IMR-90 (cell line): ENCODE measurements around the gene RPL6. TPM values are rescaled to one million over a fixed set of nuclear protein-coding genes. Genes with fewer than 3 reads are reported as not detected.

Experiments
- ATAC-seq: fragments of 200-7000 bp; cut with Tn5 transposase; 2 replicates; pipeline ENCODE4 v1.9.1; 2020; ENCODE audit warnings: low read depth, mild to moderate bottlenecking, moderate library complexity
- BruUV-seq: library from RNA; stranded (reverse); fragments of 400-500 nt; replicated peaks from 2 replicates; lab custom pipeline; 2021; lab: Mats Ljungman, UMichigan
- CTCF ChIA-PET: fragments of 300-600 bp; formaldehyde crosslinking; extraction: SDS; loops from one replicate; lab custom pipeline; 2021; ENCODE audit warnings: antibody characterized with exemption; lab: Yijun Ruan, JAX
- POLR2A ChIA-PET: fragments of 300-600 bp; sonication (Branson Sonifier 250); formaldehyde crosslinking; loops from one replicate; lab custom pipeline; 2022; ENCODE audit warnings: antibody characterized with exemption; ENCODE audit not compliant: unreplicated experiment; lab: Charles Lee
- DNase-seq: peaks from one replicate; pipeline ENCODE4 v3.0.0; 2013
- H2AFZ ChIP-seq: replicated peaks from 2 replicates; pipeline ENCODE3; 2013; ENCODE audit warnings: low read length, mild to moderate bottlenecking; ENCODE audit not compliant: poor library complexity
- H2AK5ac ChIP-seq: 2 replicates; pipeline ENCODE4 v1.6.1; 2013; ENCODE audit warnings: low read depth, low read length, inconsistent platforms
- H2AK9ac ChIP-seq: replicated peaks from 2 replicates; pipeline ENCODE3; 2013; ENCODE audit warnings: mild to moderate bottlenecking, low read depth, low read length, moderate library complexity; ENCODE audit not compliant: poor library complexity
- H2BK120ac ChIP-seq: 2 replicates; pipeline ENCODE4 v1.6.1; 2013; ENCODE audit warnings: low read depth, low read length, inconsistent platforms
- H2BK15ac ChIP-seq: 3 replicates; pipeline ENCODE4 v1.6.1; 2013; ENCODE audit warnings: low read depth, low read length, inconsistent platforms
- H2BK20ac ChIP-seq: 2 replicates; pipeline ENCODE4 v1.6.1; 2013; ENCODE audit warnings: low read depth, mild to moderate bottlenecking, inconsistent platforms, low read length, moderate library complexity
- H2BK5ac ChIP-seq: 2 replicates; pipeline ENCODE4 v1.6.1; 2013; ENCODE audit warnings: mild to moderate bottlenecking, low read depth, low read length, inconsistent platforms; ENCODE audit not compliant: poor library complexity, severe bottlenecking
- H3K14ac ChIP-seq: replicated peaks from 2 replicates; pipeline ENCODE4 v1.6.1; 2013; ENCODE audit warnings: low read depth, low read length, inconsistent platforms
- H3K18ac ChIP-seq: 2 replicates; pipeline ENCODE4 v1.6.1; 2013; ENCODE audit warnings: low read depth, low read length, control low read depth
- H3K23ac ChIP-seq: 2 replicates; pipeline ENCODE4 v1.6.1; 2013; ENCODE audit warnings: low read depth, low read length, inconsistent platforms
- H3K27ac ChIP-seq: 2 replicates; pipeline ENCODE4 v1.5.1; 2013; ENCODE audit warnings: mild to moderate bottlenecking, control low read depth, low read length; ENCODE audit not compliant: insufficient read depth
- H3K27me3 ChIP-seq: 2 replicates; pipeline ENCODE4 v1.6.1; 2013; ENCODE audit warnings: low read length; ENCODE audit not compliant: control insufficient read depth, insufficient read depth
- H3K36me3 ChIP-seq: 2 replicates; pipeline ENCODE4 v1.6.1; 2013; ENCODE audit warnings: low read length, mixed read lengths; ENCODE audit not compliant: control insufficient read depth, insufficient read depth
- H3K4ac ChIP-seq: 2 replicates; pipeline ENCODE4 v1.6.1; 2013; ENCODE audit warnings: low read depth, low read length, inconsistent platforms
- H3K4me1 ChIP-seq: 2 replicates; pipeline ENCODE4 v1.6.1; 2013; ENCODE audit warnings: low read length, mixed read lengths; ENCODE audit not compliant: control insufficient read depth, insufficient read depth
- H3K4me2 ChIP-seq: 2 replicates; pipeline ENCODE4 v1.6.1; 2013; ENCODE audit warnings: low read depth, mild to moderate bottlenecking, control low read depth, low read length, moderate library complexity
- H3K4me3 ChIP-seq: 2 replicates; pipeline ENCODE4 v1.5.1; 2013; ENCODE audit warnings: low read depth, mild to moderate bottlenecking, control low read depth, low read length, moderate library complexity; ENCODE audit not compliant: insufficient read depth
- H3K56ac ChIP-seq: 2 replicates; pipeline ENCODE4 v1.6.1; 2013; ENCODE audit warnings: low read length, inconsistent platforms; ENCODE audit not compliant: insufficient read depth; ENCODE audit errors: extremely low read depth
- H3K79me1 ChIP-seq, 2 experiments: 2 replicates each; pipeline ENCODE4 v1.6.1; 2013; ENCODE audit warnings: low read length in 2 of 2, inconsistent platforms in 1 of 2, low read depth in 1 of 2
- H3K9ac ChIP-seq: 2 replicates; pipeline ENCODE4 v1.6.1; 2013; ENCODE audit warnings: low read depth, low read length, control low read depth
- H3K9me1 ChIP-seq: 2 replicates; pipeline ENCODE4 v1.6.1; 2013; ENCODE audit warnings: low read length, inconsistent platforms; ENCODE audit not compliant: insufficient read depth
- H3K9me3 ChIP-seq: 2 replicates; pipeline ENCODE4 v1.6.1; 2013; ENCODE audit warnings: low read length; ENCODE audit not compliant: control insufficient read depth, insufficient read depth
- H4K20me1 ChIP-seq: 2 replicates; pipeline ENCODE4 v1.6.1; 2013; ENCODE audit warnings: low read length, inconsistent platforms; ENCODE audit not compliant: insufficient read depth
- H4K5ac ChIP-seq: 2 replicates; pipeline ENCODE4 v1.6.1; 2013; ENCODE audit warnings: mild to moderate bottlenecking, low read depth, low read length, control low read depth
- H4K8ac ChIP-seq, 2 experiments: 2 replicates each; pipeline ENCODE4 v1.6.1; 2013; ENCODE audit warnings: low read depth in 2 of 2, low read length in 2 of 2, control low read depth in 1 of 2, inconsistent platforms in 1 of 2
- H4K91ac ChIP-seq: 2 replicates; pipeline ENCODE4 v1.6.1; 2013; ENCODE audit warnings: low read depth, low read length, inconsistent platforms; ENCODE audit not compliant: insufficient read depth
- CHD1 ChIP-seq: IDR thresholded peaks from 2 replicates; pipeline ENCODE4 v1.6.1; 2012; ENCODE audit warnings: low read depth, low read length, improper control_type of control experiment
- CTCF ChIP-seq: conservative IDR thresholded peaks from 2 replicates; pipeline ENCODE4 v1.5.1; 2012; ENCODE audit warnings: mild to moderate bottlenecking, low read depth, low read length, improper control_type of control experiment
- MAFK ChIP-seq: IDR thresholded peaks from 2 replicates; pipeline ENCODE4 v1.6.1; 2012; ENCODE audit warnings: low read depth, low read length, improper control_type of control experiment
- MAZ ChIP-seq: IDR thresholded peaks from 2 replicates; pipeline ENCODE4 v1.6.1; 2012; ENCODE audit warnings: low read depth, mild to moderate bottlenecking, low read length, improper control_type of control experiment, moderate library complexity, borderline replicate concordance
- RAD21 ChIP-seq: IDR thresholded peaks from 2 replicates; pipeline ENCODE4 v1.6.1; 2012; ENCODE audit warnings: low read length, improper control_type of control experiment
- RCOR1 ChIP-seq: IDR thresholded peaks from 2 replicates; pipeline ENCODE4 v1.6.1; 2012; ENCODE audit warnings: mild to moderate bottlenecking, low read length, improper control_type of control experiment; ENCODE audit not compliant: insufficient replicate concordance
- WGBS, 2 experiments: methylation state at CpG; one replicate each; pipeline versions ENCODE4 v1.1.5 to v1.1.7; 2013; ENCODE audit warnings: missing lambda C conversion rate in 2 of 2; ENCODE audit not compliant: insufficient read length in 1 of 2; ENCODE audit errors: extremely low coverage in 2 of 2; 5-methylcytosine and 5-hydroxymethylcytosine counted together
- dilution Hi-C: fragments of 300-500 bp; cut with HindIII; formaldehyde crosslinking; loops from one replicate; pipeline ENCODE4 v1.14.3; 2018; ENCODE audit warnings: low sequenced_read_pairs; ENCODE audit not compliant: unreplicated experiment
- in situ Hi-C: fragments of 300-500 bp; cut with MboI; formaldehyde crosslinking; loops from 3 replicates; pipeline ENCODE4 v1.14.3; 2019; ENCODE audit warnings: low sequenced_read_pairs, inconsistent platforms, mixed read lengths
- intact Hi-C: fragments of 100-400 bp; cut with micrococcal nuclease; formaldehyde crosslinking; loops from 2 replicates; pipeline ENCODE4 v1.10.0; 2022
- polyA plus RNA-seq, 3 experiments: library from polyadenylated mRNA; depleted of rRNA; stranded (reverse); fragments of >200 nt; gene quantifications; 2 replicates each; pipeline ENCODE4 v1.2.3, GENCODE V29; 2012; ENCODE audit warnings: low replicate concordance in 1 of 3
- total RNA-seq: library from RNA; depleted of rRNA; stranded (reverse); fragments of >200 nt; gene quantifications from 2 replicates; pipeline ENCODE4 v1.2.3, GENCODE V29; 2012

Gene RPL6
- total and polyA plus RNA-seq, 2 of the 4 experiments (the other 2 are of a cell fraction) = 1,317 to 1,694 TPM

GRCh38 chr12:112389228-112389627, 20.2 kb downstream of the RPL6 start:
- Histone ChIP-seq H2AFZ (no peak overlapping the region), H2BK15ac (no peak overlapping the region), H3K27me3 (no peaks in the 10 kb centered on the region), H2BK5ac (no peak overlapping the region), H3K4me3 (no peak overlapping the region), H3K9me3 (no peaks in the 10 kb centered on the region), H2BK120ac (no peak overlapping the region), H4K91ac (no peak overlapping the region), H3K4ac (no peak overlapping the region), H2BK20ac (no peak overlapping the region), H3K4me1 (no peaks in the 10 kb centered on the region), H3K18ac (no peak overlapping the region), H3K4me2 (no peak overlapping the region), H2AK5ac (no peak overlapping the region), H4K20me1 (no peaks in the 10 kb centered on the region), H3K27ac (no peak overlapping the region), H3K36me3 (no peaks in the 10 kb centered on the region), H4K8ac (no peak overlapping the region), H3K14ac (no peak overlapping the region), H3K56ac (no peak overlapping the region), H4K5ac (no peak overlapping the region), H3K23ac (no peak overlapping the region), H3K79me1 (no peaks in the 10 kb centered on the region), H2AK9ac (no peak overlapping the region), H3K9ac (no peak overlapping the region), H3K9me1 (no peaks in the 10 kb centered on the region)
- ATAC-seq = no peak
- ChIA-PET CTCF (interaction anchor here (0.6 kb wide), 1 partner anchor 42 kb away, joined by 5 read pairs; no protein-coding TSS in a partner anchor), POLR2A (no interaction called here)
- dilution Hi-C loops = no loop called here
- 67% methylated on average over 1 of the region's 4 CpGs; no CpG with 5 or more reads in 1 of the 2 experiments for WGBS, 2 experiments
- in situ Hi-C loops = loop anchor here (5.0 to 10.0 kb wide), 2 partner anchors 124 to 192 kb away; no protein-coding TSS in a partner anchor
- no peak for TF ChIP-seq RAD21
- no peak for TF ChIP-seq RCOR1
- TF ChIP-seq CHD1 = no peak
- TF ChIP-seq MAZ = no peak
- no peak for TF ChIP-seq MAFK
- TF ChIP-seq CTCF = no peak
- DNase-seq = no peak
- BruUV-seq = no TSS peak
- intact Hi-C loops = loop anchor here (5.0 to 10.0 kb wide), 2 partner anchors 137 to 284 kb away; partner anchors contain the start of gene NAA25
